Measurements from ENCODE around the gene URB2.
"Not testable (repeated sequence)": the region's sequence is repeated elsewhere in the genome, so short reads cannot be mapped to it uniquely, and the experiment has no call there.

The URB2 gene

DNA sequence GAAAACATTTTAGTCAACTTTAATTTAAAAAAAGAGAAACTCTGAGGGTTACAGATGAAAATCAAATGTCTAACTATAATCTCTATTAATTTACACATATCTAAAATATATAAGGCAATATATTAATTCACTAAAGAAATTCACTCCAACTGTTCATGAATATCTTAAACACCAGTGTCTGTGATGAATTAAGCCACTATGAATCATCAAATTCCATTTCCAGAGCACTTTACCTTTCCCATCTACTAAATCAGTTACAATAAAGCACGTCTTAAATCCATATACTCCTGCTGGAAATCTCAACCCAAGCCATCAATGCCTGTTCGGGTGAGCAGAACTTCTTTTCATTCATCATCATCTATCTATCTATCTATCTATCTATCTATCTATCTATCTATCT lies 4.4 kb upstream of the URB2 start:
- in situ Hi-C loops (cut with HindIII; ENCODE audit: low sequenced_read_pairs), result no loop called here

DNA sequence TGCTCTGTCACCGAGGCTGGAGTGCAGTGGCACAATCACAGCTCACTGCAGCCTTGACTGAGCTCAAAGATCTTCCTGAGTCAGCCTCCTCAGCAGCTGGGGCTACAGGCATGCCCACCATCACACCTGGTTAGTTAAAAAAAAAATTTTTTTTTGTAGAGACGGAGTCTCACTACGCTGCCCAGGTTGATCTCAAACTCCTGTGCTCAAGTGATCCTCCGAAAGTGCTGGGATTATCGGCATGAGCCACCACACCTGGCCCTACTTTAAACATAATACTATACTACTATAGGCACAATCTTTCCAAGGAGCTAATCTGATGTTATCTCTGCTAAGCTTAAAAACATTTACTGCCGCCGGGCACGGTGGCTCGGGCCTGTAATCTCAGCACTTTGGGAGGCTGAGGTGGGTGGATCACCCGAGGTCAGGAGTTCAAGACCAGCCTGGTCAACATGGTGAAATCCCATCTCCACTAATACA lies 3.4 kb upstream of the URB2 start:
- H3K4me3 ChIP-seq (ENCODE audit: low read depth, low read length); DNase-seq (ENCODE audit: low read depth); in situ Hi-C loops (cut with HindIII; ENCODE audit: low sequenced_read_pairs): not testable (repeated sequence)

More for the DNA sequence above, 4.4 kb upstream of the URB2 start:
- H3K4me3 ChIP-seq (ENCODE audit: low read depth, low read length), result no peak overlapping the region
- TF ChIP-seq, protein P1, sequence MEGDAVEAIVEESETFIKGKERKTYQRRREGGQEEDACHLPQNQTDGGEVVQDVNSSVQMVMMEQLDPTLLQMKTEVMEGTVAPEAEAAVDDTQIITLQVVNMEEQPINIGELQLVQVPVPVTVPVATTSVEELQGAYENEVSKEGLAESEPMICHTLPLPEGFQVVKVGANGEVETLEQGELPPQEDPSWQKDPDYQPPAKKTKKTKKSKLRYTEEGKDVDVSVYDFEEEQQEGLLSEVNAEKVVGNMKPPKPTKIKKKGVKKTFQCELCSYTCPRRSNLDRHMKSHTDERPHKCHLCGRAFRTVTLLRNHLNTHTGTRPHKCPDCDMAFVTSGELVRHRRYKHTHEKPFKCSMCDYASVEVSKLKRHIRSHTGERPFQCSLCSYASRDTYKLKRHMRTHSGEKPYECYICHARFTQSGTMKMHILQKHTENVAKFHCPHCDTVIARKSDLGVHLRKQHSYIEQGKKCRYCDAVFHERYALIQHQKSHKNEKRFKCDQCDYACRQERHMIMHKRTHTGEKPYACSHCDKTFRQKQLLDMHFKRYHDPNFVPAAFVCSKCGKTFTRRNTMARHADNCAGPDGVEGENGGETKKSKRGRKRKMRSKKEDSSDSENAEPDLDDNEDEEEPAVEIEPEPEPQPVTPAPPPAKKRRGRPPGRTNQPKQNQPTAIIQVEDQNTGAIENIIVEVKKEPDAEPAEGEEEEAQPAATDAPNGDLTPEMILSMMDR (IDR thresholded peaks at IDR 0.05; ENCODE audit: low read depth, low read length, missing control alignments), result no peak
- no peak for DNase-seq (ENCODE audit: low read depth)

DNA sequence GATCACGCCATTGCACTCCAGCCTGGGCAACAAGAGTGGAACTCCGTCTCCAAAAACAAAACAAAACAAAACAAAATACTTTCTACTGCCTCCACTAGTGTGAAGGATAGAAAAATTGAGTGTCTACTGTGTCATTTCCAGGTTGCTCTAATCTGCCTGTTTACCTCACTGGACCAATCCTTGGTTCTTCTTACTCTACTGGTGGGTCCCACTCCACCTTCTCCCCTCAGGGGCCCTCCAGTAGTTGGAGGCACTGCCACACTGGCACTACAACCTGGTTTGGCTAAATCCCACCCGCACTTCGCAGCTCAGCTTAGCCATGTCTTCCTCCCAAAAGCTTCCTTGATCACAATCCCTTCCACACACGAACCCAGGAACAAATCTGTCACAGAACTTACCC lies 2.8 kb upstream of the URB2 start:
- in situ Hi-C loops (cut with HindIII; ENCODE audit: low sequenced_read_pairs), result no loop called here
- DNase-seq (ENCODE audit: low read depth), result no peak
- TF ChIP-seq, protein P1 (IDR thresholded peaks at IDR 0.05; ENCODE audit: low read depth, low read length, missing control alignments), result no peak

DNA sequence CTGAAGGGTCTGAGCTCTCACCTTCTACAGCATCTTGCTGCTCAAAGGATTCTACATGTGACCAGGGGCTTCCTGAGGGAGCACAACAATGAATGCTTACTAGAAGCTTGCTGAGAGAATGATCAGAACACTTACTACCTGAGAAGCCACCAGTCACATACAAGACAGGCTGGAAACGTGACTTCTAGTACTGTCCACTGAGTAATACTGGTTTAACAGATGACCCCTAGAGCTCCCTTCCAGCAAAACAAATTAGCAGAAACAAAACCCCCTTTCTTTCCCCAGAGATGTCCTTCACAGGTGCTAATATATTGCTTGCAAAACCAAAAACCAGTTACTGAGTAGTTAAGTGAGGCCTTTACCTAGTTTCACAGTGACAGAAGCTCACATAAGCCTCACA lies 2.2 kb upstream of the URB2 start:
- DNase-seq (ENCODE audit: low read depth), result no peak
- in situ Hi-C loops (cut with HindIII; ENCODE audit: low sequenced_read_pairs), result no loop called here
- H3K4me3 ChIP-seq (ENCODE audit: low read depth, low read length), result no peak overlapping the region
- TF ChIP-seq, protein P1 (IDR thresholded peaks at IDR 0.05; ENCODE audit: low read depth, low read length, missing control alignments), result no peak

More for the DNA sequence above, 2.8 kb upstream of the URB2 start:
- no peak overlapping the region for H3K4me3 ChIP-seq (ENCODE audit: low read depth, low read length)

DNA sequence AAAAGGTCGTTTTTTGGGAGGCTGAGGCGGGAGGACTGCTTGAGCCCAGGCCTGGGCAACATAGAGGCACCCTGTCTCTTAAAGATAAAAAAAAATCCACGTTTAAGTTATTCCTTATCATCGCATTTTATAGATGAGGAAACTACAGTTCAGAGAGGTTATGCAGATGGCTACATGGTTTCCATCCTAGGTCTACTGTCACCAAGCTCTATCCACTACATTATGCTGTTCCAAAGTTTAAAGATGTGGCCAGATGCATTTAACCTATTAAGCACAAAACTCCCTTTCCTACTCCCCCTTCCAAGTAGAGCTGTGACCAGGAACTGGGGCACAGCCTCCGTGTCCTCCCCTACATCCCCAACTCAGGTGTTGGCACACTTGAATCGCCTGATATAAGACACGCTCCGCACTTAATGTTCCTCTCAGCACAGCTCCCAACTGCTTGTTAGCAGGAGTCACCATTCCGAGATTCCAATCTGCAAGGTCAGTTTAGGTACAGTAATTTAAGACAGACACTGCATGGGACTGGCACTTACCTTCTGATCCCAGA lies 1.5 kb upstream of the URB2 start:
- H3K4me3 ChIP-seq (ENCODE audit: low read depth, low read length), result peak overlapping the region; percentile 84
- TF ChIP-seq, protein P1 (IDR thresholded peaks at IDR 0.05; ENCODE audit: low read depth, low read length, missing control alignments), result no peak
- in situ Hi-C loops (cut with HindIII; ENCODE audit: low sequenced_read_pairs), result no loop called here
- no peak for DNase-seq (ENCODE audit: low read depth)

DNA sequence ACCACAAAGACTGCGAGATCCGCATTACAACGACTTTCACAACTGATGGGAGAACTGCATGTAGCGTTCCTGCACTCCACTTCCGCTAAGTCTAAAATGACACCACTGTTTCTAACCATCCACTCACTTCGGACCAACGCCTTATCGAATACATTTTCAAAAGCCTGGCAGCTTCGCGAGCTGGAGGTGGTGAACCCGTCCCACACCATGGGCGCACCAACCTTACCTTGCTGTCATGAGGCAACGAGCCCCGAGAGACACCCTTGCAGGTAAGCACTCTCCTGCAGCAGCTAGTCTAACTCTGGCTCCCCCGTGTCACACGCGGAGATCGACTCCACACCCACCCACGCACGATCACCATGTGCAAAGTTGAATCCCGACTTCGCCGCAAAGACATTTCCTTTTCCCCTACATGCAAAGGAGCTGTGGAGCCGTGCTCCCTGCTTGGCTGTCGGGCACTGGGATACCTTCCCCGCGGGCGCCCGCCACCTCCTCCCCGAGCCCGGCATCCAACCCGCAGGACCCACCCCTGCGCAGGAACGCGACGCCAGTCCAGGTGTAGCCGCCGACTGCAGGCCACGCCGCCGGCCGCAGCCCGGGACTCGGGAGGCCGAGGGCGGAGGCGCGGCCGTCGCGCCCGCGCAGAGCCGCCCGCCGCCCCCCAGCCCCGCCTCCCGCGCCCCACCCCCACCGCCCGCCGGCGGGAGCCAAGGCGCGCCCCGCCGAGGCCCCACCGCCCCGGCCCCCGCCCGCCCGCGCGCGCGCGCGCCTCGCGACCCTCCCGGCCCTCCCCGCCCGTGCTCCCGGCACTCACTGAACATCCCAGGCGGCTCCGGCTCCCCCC lies 754 bp upstream of the URB2 start:
- TF ChIP-seq, protein P1 (IDR thresholded peaks at IDR 0.05; ENCODE audit: low read depth, low read length, missing control alignments), result no peak
- peak overlapping the region; percentile 84 for H3K4me3 ChIP-seq (ENCODE audit: low read depth, low read length)

DNA sequence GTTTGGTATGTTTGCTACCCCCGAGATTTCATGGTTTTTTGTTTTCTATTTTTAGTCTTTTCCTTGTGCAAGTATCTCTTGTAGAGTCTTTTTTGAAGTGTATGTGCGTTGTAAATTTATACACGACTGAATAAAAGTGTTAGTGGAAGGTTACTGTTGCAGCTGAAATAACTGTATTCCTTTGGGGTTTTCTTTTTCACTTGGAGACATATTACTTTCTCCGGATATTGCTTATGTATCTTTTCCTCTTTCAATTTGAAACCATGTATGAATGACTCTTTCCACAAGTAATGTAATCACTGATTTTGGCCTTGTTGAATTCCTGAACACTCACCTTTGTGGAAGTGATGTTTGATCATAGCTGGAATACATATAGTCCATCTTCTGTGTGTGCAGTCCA lies 956 bp downstream of the URB2 start:
- H3K4me3 ChIP-seq (ENCODE audit: low read depth, low read length), result peak overlapping the region; percentile 84
- TF ChIP-seq, protein P1 (IDR thresholded peaks at IDR 0.05; ENCODE audit: low read depth, low read length, missing control alignments), result no peak
- DNase-seq (ENCODE audit: low read depth), result no peak
- in situ Hi-C loops (cut with HindIII; ENCODE audit: low sequenced_read_pairs), result no loop called here

More for the DNA sequence above, 754 bp upstream of the URB2 start:
- no peak for DNase-seq (ENCODE audit: low read depth)
- in situ Hi-C loops (cut with HindIII; ENCODE audit: low sequenced_read_pairs), result no loop called here

Measured in astrocyte of the cerebellum (primary cell).